ENCODE results near the gene ANP32A. TPM values are rescaled to one million over a fixed set of nuclear protein-coding genes. Genes with fewer than 3 reads are reported as not detected.

ANP32A gene
- total and polyA plus RNA-seq, 5 donors, result 103 to 145 (median 118) TPM

- Histone ChIP-seq H3K27ac (ENCODE audit: low read length) (no peak overlapping the region), H3K9me3 (ENCODE audit: control insufficient read depth, low read length) (no peaks in the 10 kb centered on the region), H3K4me3 (ENCODE audit: low read length) (peak overlapping the region; percentile 44), H3K27me3 (ENCODE audit: control insufficient read depth, insufficient read depth) (no peaks in the 10 kb centered on the region), H3K4me1 (ENCODE audit: control insufficient read depth, insufficient read depth, low read length) (peaks cover 2% of the 10 kb centered on the region)
- ATAC-seq (peak; percentile 36 to 70), DNase-seq (peak in 2 of 3 donors; percentile 51 to 63)
- intact Hi-C loops (cut with DNase I), result no loop called here
- WGBS, result 9% methylated on average over 32 of the region's 32 CpGs
Measured at GRCh38 chr15:68843425-68844311, 23.0 kb upstream of the ANP32A start.

DNA sequence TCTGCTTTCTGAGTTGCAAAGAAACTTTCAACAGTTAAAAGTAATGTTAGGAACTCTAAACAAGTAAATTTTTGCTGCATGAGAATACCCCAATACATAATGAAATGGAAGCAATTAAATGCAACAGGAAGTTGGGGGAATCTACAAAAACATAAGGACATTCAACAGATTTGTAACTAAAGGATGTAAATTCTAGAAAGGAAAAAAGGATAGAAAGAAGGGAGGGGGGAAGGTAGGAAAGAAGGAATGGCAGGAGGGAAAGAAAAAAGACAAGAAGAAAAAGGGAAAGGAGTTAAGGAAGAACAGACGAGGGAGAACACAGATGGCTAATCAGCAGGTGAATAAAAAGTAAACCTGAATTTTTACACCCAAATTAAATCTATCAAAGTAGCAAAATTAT, 22.3 kb upstream of the ANP32A start:
- intact Hi-C loops (cut with DNase I), result no loop called here

DNA sequence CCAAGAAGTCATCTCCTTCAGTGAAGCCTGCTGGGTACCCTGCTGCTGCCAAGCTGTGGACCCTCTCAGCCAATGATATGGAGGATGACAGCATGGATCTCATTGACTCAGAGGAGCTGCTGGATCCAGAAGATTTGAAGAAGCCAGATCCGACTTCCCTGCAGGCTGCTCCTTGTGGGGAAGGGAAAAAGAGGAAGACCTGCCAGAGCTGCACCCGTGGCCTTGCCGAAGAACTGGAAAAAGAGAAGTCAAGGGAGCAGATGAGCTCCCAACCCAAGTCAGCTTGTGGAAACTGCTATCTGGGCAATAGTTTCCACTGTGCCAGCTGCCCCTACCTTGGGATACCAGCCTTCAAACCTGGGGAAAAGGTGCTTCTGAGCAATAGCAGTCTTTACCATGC, 13.7 kb upstream of the ANP32A start:
- no peaks in the 10 kb centered on the region for H3K27me3 ChIP-seq (ENCODE audit: control insufficient read depth, insufficient read depth)
- 72% methylated on average over 3 of the region's 3 CpGs for WGBS
- H3K9me3 ChIP-seq (ENCODE audit: control insufficient read depth, low read length), result no peaks in the 10 kb centered on the region
- ATAC-seq (peak in 1 of 2 donors; percentile 41), DNase-seq (peak in 1 of 3 donors; percentile 17)
- H3K27ac ChIP-seq (ENCODE audit: low read length), result no peak overlapping the region
- intact Hi-C loops (cut with DNase I), result no loop called here
- no peaks in the 10 kb centered on the region for H3K4me1 ChIP-seq (ENCODE audit: control insufficient read depth, insufficient read depth, low read length)
- no peak overlapping the region for H3K4me3 ChIP-seq (ENCODE audit: low read length)

More for the DNA sequence above, 22.3 kb upstream of the ANP32A start:
- Histone ChIP-seq H3K27me3 (ENCODE audit: control insufficient read depth, insufficient read depth) (no peaks in the 10 kb centered on the region), H3K4me1 (ENCODE audit: control insufficient read depth, insufficient read depth, low read length) (peaks cover 2% of the 10 kb centered on the region), H3K27ac (ENCODE audit: low read length) (no peak overlapping the region), H3K9me3 (ENCODE audit: control insufficient read depth, low read length) (no peaks in the 10 kb centered on the region), H3K4me3 (ENCODE audit: low read length) (no peak overlapping the region)
- no peak for ATAC-seq
- 95% methylated on average over 1 of the region's 1 CpG for WGBS
- DNase-seq, result no peak

GRCh38 chr15:68833700-68834331, 13.1 kb upstream of the ANP32A start:
- 65% methylated on average over 10 of the region's 10 CpGs for WGBS
- Histone ChIP-seq H3K9me3 (ENCODE audit: control insufficient read depth, low read length) (no peaks in the 10 kb centered on the region), H3K4me1 (ENCODE audit: control insufficient read depth, insufficient read depth, low read length) (no peaks in the 10 kb centered on the region), H3K27ac (ENCODE audit: low read length) (no peak overlapping the region), H3K4me3 (ENCODE audit: low read length) (no peak overlapping the region), H3K27me3 (ENCODE audit: control insufficient read depth, insufficient read depth) (no peaks in the 10 kb centered on the region)
- ATAC-seq (no peak), DNase-seq (no peak)
- intact Hi-C loops (cut with DNase I), result no loop called here

GRCh38 chr15:68830141-68830785, 9.6 kb upstream of the ANP32A start:
- Histone ChIP-seq H3K27me3 (ENCODE audit: control insufficient read depth, insufficient read depth) (no peaks in the 10 kb centered on the region), H3K27ac (ENCODE audit: low read length) (no peak overlapping the region), H3K9me3 (ENCODE audit: control insufficient read depth, low read length) (no peaks in the 10 kb centered on the region), H3K4me3 (ENCODE audit: low read length) (no peak overlapping the region), H3K4me1 (ENCODE audit: control insufficient read depth, insufficient read depth, low read length) (no peaks in the 10 kb centered on the region)
- WGBS, result 55% methylated on average over 3 of the region's 3 CpGs
- intact Hi-C loops (cut with DNase I), result no loop called here
- DNase-seq, result no peak
- ATAC-seq, result no peak

GRCh38 chr15:68829068-68829467, 8.4 kb upstream of the ANP32A start:
- no peaks in the 10 kb centered on the region for H3K27me3 ChIP-seq (ENCODE audit: control insufficient read depth, insufficient read depth)
- H3K27ac ChIP-seq (ENCODE audit: low read length), result no peak overlapping the region
- intact Hi-C loops (cut with DNase I), result loop anchor here in 1 of 4 donors (10.0 kb wide), 1 partner anchor 94 kb away; no protein-coding TSS in a partner anchor
- H3K4me3 ChIP-seq (ENCODE audit: low read length), result no peak overlapping the region
- no peaks in the 10 kb centered on the region for H3K4me1 ChIP-seq (ENCODE audit: control insufficient read depth, insufficient read depth, low read length)
- H3K9me3 ChIP-seq (ENCODE audit: control insufficient read depth, low read length), result no peaks in the 10 kb centered on the region
- peak; percentile 77 to 84 for ATAC-seq
- no peak for DNase-seq

DNA sequence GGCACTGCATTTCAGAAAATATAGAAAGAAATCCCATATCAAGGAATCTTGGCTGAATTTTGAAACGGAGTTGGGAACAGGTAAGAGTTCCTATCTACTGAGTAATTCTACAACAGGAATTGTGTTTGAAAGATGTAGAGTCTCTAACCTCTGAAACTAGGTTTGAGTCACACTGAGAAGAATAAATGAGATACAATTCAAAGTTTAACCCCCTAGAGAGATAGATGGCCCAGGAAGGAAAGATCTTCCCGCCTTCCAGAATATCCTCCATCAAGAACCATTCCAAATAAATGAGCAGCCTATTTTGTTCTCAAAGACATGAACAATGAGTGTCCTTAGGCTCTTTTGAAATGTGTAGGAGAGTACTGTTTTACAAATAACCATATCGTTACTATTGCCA, 2.9 kb upstream of the ANP32A start:
- Histone ChIP-seq H3K27ac (ENCODE audit: low read length) (no peak overlapping the region), H3K9me3 (ENCODE audit: control insufficient read depth, low read length) (no peaks in the 10 kb centered on the region), H3K4me3 (ENCODE audit: low read length) (no peak overlapping the region), H3K27me3 (ENCODE audit: control insufficient read depth, insufficient read depth) (no peaks in the 10 kb centered on the region), H3K4me1 (ENCODE audit: control insufficient read depth, insufficient read depth, low read length) (no peaks in the 10 kb centered on the region)
- ATAC-seq (no peak), DNase-seq (no peak)
- 94% methylated on average over 3 of the region's 3 CpGs for WGBS
- intact Hi-C loops (cut with DNase I), result loop anchor here in 1 of 4 donors (10.0 kb wide), 1 partner anchor 89 kb away; no protein-coding TSS in a partner anchor

- no peaks in the 10 kb centered on the region for H3K27me3 ChIP-seq (ENCODE audit: control insufficient read depth, insufficient read depth)
- H3K4me3 ChIP-seq (ENCODE audit: low read length), result no peak overlapping the region
- DNase-seq, result no peak
- intact Hi-C loops (cut with DNase I), result loop anchor here in 1 of 4 donors (10.0 kb wide), 1 partner anchor 88 kb away; no protein-coding TSS in a partner anchor
- no peak overlapping the region for H3K27ac ChIP-seq (ENCODE audit: low read length)
- H3K4me1 ChIP-seq (ENCODE audit: control insufficient read depth, insufficient read depth, low read length), result no peaks in the 10 kb centered on the region
- ATAC-seq, result no peak
- H3K9me3 ChIP-seq (ENCODE audit: control insufficient read depth, low read length), result no peaks in the 10 kb centered on the region
- WGBS, result 58% methylated on average over 3 of the region's 3 CpGs
Measured at GRCh38 chr15:68822818-68823217, 2.1 kb upstream of the ANP32A start.

GRCh38 chr15:68821841-68822381, 1.2 kb upstream of the ANP32A start:
- Histone ChIP-seq H3K27me3 (ENCODE audit: control insufficient read depth, insufficient read depth) (no peaks in the 10 kb centered on the region), H3K4me3 (ENCODE audit: low read length) (peak overlapping the region; percentile 98), H3K9me3 (ENCODE audit: control insufficient read depth, low read length) (no peaks in the 10 kb centered on the region), H3K27ac (ENCODE audit: low read length) (peak overlapping the region; percentile 59), H3K4me1 (ENCODE audit: control insufficient read depth, insufficient read depth, low read length) (no peaks in the 10 kb centered on the region)
- ATAC-seq, result no peak
- 8% methylated on average over 16 of the region's 16 CpGs for WGBS
- intact Hi-C loops (cut with DNase I), result loop anchor here in 1 of 4 donors (10.0 kb wide), 1 partner anchor 87 kb away; no protein-coding TSS in a partner anchor
- DNase-seq, result no peak

GRCh38 chr15:68821190-68821840, 620 bp upstream of the ANP32A start:
- Histone ChIP-seq H3K9me3 (ENCODE audit: control insufficient read depth, low read length) (no peaks in the 10 kb centered on the region), H3K27me3 (ENCODE audit: control insufficient read depth, insufficient read depth) (no peaks in the 10 kb centered on the region), H3K4me1 (ENCODE audit: control insufficient read depth, insufficient read depth, low read length) (peaks cover 3% of the 10 kb centered on the region), H3K27ac (ENCODE audit: low read length) (peak overlapping the region; percentile 68), H3K4me3 (ENCODE audit: low read length) (peak overlapping the region; percentile 98)
- intact Hi-C loops (cut with DNase I), result loop anchor here in 1 of 4 donors (10.0 kb wide), 1 partner anchor 87 kb away; no protein-coding TSS in a partner anchor
- ATAC-seq, result peak in 1 of 2 donors; percentile 3
- peak in 1 of 3 donors; percentile 77 for DNase-seq
- under 1% methylated on average over 57 of the region's 60 CpGs for WGBS
